Fibroblast of skin of abdomen (primary cell): Measurements from ENCODE around the gene HECTD2.
A peak's percentile ranks its signal among the peaks of the same experiment; 100 is the strongest.
"Not testable (repeated sequence)": the region's sequence is repeated elsewhere in the genome, so short reads cannot be mapped to it uniquely, and the experiment has no call there.

Experiments
- DNase-seq: peaks from one replicate; pipeline ENCODE4 v3.0.0-alpha.2; 2013

The HECTD2 gene

DNA sequence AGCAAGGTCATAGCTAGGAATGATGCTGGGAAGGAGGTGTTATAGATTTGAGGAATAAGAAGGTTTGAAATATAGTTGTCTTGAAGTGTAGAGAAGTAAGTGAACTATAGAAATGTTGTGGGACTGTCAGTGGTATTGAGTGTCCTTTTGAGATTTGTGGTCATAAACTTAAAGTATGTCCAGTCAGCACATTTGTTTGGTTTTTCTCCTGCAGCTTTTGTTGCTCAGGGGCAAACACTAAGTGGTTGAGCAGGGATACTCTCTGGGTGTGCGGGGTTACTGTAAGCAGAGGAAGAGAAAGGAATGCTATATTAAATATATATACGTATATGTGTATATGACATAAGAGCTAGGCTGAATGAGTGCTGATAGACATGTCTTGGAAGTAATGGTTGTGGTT is 67.1 kb downstream of the HECTD2 start:
- no peak for DNase-seq

DNA sequence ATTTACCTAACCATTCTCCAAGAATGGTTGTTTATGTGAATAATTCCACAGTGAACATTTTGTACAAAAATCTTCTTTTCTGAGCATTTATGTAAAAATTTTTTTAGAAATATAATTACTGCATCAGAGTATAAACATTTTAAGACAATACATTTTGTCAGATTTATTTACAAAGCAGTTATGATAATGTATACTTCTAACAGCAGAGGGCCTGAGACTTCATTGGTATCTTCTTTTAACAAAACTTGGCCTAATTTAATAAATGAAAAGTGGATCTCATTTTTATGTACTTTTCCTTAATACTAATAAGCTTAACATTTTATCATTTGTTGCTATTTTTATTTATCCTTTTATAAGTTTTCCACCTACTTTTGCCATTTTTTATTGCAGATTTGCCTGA is 69.4 kb downstream of the HECTD2 start:
- no peak for DNase-seq

DNA sequence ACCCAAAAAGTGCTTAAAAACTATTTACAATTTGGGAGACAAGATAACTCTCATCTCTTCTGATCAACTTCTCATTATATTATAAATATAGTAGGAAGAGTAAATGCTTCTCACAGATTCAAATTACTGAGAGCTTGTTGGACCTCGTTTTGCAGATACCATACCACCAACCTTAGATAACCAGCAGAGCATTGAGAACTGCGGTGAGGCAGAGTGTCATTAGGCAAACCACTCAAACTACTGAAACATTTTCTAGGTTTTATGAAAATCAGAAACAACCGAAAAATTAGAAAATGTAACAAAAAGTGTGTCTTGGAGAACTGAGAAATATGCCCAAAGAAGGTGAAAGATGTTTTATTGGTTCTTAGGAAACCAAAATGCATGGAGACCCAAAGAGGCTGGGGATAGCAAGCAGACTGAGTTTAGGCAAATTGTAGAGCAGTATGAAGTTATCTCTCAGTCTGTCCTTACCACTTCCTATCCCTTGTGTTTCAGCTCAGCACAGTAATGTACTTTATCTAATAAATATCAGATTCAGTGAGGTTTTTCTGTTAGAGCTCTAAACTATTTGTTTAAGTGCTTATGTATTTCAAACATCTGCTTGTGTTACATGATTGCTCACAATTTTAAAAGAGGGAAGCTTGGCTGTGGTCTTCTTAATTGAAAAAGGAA is 77.9 kb downstream of the HECTD2 start:
- no peak for DNase-seq

GRCh38 chr10:91493313-91493712 is 83.2 kb downstream of the HECTD2 start:
- peak; percentile 51 for DNase-seq

GRCh38 chr10:91495402-91495801 is 85.3 kb downstream of the HECTD2 start:
- DNase-seq: peak; percentile 42

- DNase-seq: no peak
Observed at GRCh38 chr10:91496016-91496415, 85.9 kb downstream of the HECTD2 start.

GRCh38 chr10:91511549-91512330 is 101.6 kb downstream of the HECTD2 start:
- DNase-seq: peak; percentile 95

DNA sequence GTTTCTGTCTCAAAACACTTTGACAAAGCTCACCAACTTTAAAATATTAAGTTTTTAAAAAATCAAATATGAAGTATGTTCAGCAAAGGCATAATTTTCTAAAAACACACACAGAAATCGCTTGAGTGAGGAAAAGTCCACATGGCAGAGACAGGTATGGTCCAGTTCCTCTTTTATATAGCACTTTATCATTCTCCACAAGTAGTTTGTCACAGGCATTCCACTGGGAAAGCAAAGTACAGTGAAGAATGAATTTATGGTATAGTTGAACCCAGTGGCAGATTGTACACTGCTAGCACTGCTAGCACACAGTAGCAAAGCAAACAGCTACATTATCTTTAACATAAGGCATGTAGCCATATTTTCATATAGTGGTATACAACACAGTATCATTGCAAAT is 102.3 kb downstream of the HECTD2 start:
- DNase-seq: peak; percentile 14

DNA sequence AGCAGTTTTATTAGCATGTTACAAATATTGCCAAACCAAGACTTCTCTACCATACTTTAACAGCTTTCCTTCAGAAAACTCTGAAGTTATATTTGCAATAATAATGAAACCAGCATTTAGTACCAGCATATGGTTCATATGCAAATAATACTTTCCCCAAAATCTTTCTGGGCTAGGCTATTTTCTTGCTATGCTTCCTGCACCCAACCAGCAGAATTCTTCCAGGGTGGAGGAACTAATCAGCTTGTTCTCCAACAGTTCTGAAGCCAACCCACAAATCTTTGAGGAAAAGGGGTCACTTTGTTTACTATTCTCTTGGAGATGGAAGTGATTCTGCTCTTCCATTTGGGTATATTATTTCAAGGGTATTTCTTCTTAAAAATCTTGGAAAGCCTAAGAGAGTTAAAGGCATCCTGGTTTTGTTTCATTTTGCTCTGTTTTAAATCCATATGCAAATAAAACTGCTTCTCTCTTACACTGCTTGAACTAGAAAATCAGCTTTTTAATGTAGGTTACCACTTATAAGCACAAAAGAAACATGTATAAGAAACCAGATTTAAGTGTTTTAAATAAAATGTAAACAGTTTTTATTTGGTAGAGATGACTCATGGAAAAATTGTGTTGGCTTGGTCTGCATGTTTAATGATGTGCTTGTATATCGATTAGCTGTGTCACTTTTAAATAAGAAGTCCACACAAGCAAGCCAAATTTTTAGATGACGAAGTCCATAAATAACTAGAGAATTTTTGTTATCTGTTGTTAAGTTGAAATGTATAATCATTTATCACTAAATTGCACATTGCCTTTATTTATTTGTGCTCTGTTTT is 103.7 kb downstream of the HECTD2 start:
- peak; percentile 17 for DNase-seq

GRCh38 chr10:91514787-91515186 is 104.6 kb downstream of the HECTD2 start:
- DNase-seq: peak; percentile 97

DNA sequence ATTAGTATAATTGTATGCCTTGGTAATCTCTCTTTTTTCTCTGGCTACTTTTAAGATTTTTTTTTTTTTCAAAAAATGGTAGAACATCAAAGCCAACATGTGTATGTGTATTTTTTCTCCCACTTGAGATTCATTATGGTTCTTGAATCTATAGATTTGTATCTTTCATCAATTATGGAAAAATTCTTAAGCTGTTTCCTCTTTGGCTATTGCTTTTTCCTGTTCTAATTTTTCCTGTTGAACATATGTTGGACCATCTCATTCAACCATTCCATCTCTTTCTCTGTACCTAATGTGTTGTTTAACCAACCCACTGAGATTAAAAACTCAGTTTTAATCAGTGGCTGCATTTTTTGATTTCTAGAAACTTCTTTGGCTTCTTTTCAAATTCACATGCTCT is 107.2 kb downstream of the HECTD2 start:
- no peak for DNase-seq

- no peak for DNase-seq
Observed at GRCh38 chr10:91519899-91520514, 109.9 kb downstream of the HECTD2 start.

GRCh38 chr10:91520661-91521060 is 110.5 kb downstream of the HECTD2 start:
- DNase-seq: no peak

GRCh38 chr10:91521439-91521838 is 111.3 kb downstream of the HECTD2 start:
- DNase-seq: peak; percentile 18

DNA sequence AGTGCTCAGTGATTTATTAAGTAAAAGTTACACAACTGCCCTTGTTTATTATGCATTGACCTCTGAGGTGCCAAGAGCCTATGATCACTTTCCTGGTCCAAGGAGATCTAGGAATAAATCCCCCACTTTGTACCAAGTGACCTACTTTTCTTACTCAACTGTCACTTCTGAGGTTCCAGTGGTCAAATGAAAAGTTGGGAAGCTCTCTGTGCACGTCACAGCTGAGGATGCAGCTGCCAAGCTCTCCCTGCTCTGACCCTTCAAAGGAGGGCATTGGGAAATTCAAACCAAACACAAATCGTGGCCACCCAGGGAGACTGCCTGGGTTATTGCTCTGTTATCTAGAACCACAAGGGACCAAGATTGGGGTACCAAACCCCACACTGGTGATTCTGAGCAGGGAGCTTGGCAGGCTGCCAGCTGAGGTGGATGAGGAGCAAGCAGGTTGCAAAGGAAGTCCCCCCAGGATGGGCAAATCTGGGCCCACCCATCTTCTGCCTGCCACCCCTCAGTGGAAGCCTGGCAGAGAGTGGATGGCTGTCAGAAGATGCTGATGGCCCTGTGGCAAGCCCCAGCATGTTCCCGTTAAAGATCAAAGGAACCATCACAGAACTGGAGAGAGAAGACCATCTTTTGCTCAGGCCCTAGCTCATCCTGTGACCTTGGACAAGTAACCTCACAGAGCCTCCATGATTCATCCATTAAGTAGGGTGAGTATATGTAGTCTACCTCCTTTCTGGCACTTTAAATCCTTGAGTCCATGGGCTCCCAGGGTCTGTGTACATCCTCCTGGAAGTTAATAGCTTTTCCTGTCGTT is 116.0 kb downstream of the HECTD2 start:
- no peak for DNase-seq

- DNase-seq: no peak
Observed at GRCh38 chr10:91528080-91528479, 117.9 kb downstream of the HECTD2 start.

DNA sequence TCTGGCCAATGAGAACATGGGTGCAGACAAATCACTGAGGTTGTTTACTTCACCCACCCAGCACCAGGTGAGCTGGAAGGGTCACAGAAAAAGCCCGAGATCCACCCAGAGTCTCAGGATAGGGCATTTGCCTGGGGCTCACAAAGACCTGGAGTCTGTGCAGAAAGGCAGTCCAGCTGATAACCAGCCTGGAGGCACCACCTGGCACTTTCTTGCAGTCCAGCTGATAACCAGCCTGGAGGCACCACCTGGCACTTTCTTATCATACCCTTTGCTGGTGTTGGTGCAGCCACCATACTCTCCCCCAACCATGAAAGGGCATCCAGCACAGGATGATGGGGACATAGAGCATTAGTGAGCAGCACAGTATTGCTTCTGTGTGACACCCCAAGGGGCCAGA is 118.6 kb downstream of the HECTD2 start:
- no peak for DNase-seq

DNA sequence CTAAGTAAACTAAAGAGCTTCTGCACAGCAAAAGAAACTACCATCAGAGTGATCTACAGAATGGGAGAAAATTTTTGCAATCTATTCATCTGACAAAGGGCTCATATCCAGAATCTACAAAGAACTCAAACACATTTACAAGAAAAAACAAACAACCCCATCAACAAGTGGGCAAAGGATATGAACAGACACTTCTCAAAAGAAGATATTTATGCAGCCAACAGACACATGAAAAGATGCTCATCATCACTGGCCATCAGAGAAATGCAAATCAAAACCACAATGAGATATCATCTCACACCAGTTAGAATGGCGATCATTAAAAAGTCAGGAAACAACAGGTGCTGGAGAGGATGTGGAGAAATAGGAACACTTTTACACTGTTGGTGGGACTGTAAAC is 124.6 kb downstream of the HECTD2 start:
- not testable (repeated sequence) for DNase-seq

DNA sequence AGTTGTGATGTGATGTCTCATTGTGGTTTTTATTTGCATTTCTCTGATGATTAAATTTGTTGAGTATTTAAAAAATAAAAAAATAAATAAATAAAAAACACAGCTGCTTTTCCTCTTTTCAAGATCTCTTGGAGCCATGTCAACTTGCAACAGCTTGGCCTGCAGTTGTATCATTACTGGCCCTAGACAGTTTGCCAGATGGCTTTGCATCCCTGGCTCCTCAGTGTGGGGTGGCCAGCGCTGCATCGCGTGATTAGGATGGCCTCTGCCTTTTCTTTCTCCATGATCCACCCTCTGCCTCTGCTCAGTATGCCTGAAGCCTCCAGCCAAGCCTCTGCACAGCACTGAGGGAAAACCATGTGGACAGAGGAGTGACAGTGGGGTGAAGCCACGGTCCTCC is 126.0 kb downstream of the HECTD2 start:
- DNase-seq: peak; percentile 67

DNA sequence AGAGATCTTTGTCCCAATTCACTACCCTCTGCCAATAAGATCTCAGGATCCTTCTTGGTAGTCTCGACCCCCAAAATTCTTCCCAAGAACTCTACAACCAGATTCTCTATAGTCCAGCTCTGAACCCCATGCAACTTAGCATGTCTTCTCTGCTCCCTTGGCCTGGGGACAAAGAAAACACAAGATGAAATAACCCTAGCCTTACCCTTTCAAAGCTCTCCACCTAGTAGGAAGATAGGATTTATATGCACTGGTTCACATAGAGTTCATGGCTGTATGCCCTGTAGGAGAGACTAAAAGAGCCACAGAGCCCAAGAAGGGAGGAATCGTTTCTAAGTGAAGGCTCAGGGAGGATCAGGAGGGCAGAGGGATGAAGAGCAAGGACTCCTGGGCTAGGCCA is 126.6 kb downstream of the HECTD2 start:
- no peak for DNase-seq

GRCh38 chr10:91537614-91538383 is 127.7 kb downstream of the HECTD2 start:
- DNase-seq: no peak
